PC-9 (cell line): ENCODE results near the gene NDRG2. TPM values are rescaled to one million over a fixed set of nuclear protein-coding genes. Genes with fewer than 3 reads are reported as not detected.

ENCODE experiments used
- BruUV-seq: library from RNA; stranded (reverse); fragments of 400-500 nt; replicated peaks from 2 replicates; lab custom pipeline; 2021; lab: Mats Ljungman, UMichigan
- CTCF ChIA-PET: fragments of 300-600 bp; sonication (Branson Sonifier 250); formaldehyde crosslinking; loops from one replicate; lab custom pipeline; 2022; ENCODE audit warnings: antibody characterized with exemption; lab: Charles Lee
- POLR2A ChIA-PET: fragments of 300-600 bp; sonication (Branson Sonifier 250); formaldehyde crosslinking; loops from one replicate; lab custom pipeline; 2022; ENCODE audit warnings: antibody characterized with exemption; ENCODE audit not compliant: unreplicated experiment; lab: Charles Lee
- DNase-seq, 2 experiments: peaks; one replicate each; pipeline versions ENCODE4 v3.0.0 to v3.0.0-alpha.2; 2015 to 2022; ENCODE audit warnings: mixed read lengths in 1 of 2
- H2AFZ ChIP-seq: fragments of 200-600 bp; sonication (generic); 2 replicates; pipeline ENCODE4 v1.8.1; 2017; ENCODE audit warnings: antibody characterized with exemption
- H3F3A ChIP-seq: fragments of 200-600 bp; sonication (generic); 2 replicates; pipeline ENCODE4 v1.8.1; 2017; ENCODE audit warnings: antibody characterized with exemption, mild to moderate bottlenecking, low read depth; ENCODE audit not compliant: insufficient read depth
- H3K27ac ChIP-seq: fragments of 200-600 bp; sonication (generic); 2 replicates; pipeline ENCODE4 v1.6.1; 2016; ENCODE audit warnings: mixed run types
- H3K27me3 ChIP-seq: fragments of 200-600 bp; sonication (generic); 2 replicates; pipeline ENCODE4 v1.6.1; 2016; ENCODE audit warnings: low read depth, mixed run types; ENCODE audit not compliant: insufficient read depth
- H3K36me3 ChIP-seq: fragments of 200-600 bp; sonication (generic); 2 replicates; pipeline ENCODE4 v1.6.1; 2016; ENCODE audit warnings: low read depth, mixed run types
- H3K4me1 ChIP-seq: fragments of 200-600 bp; sonication (generic); replicated peaks from 2 replicates; pipeline ENCODE4 v1.6.1; 2016; ENCODE audit warnings: mixed run types; ENCODE audit not compliant: insufficient read depth
- H3K4me2 ChIP-seq: fragments of 200-600 bp; sonication (generic); 2 replicates; pipeline ENCODE4 v1.6.1; 2017; ENCODE audit warnings: mixed run types
- H3K4me3 ChIP-seq: fragments of 200-600 bp; sonication (generic); 2 replicates; pipeline ENCODE4 v1.6.1; 2016; ENCODE audit warnings: mixed run types
- H3K79me2 ChIP-seq: fragments of 200-600 bp; sonication (generic); 2 replicates; pipeline ENCODE4 v1.6.1; 2017; ENCODE audit warnings: low read depth, mixed run types
- H3K9me2 ChIP-seq: fragments of 200-600 bp; sonication (generic); 2 replicates; pipeline ENCODE4 v1.8.1; 2017; ENCODE audit warnings: mild to moderate bottlenecking; ENCODE audit not compliant: insufficient read depth
- H3K9me3 ChIP-seq: fragments of 200-600 bp; sonication (generic); 2 replicates; pipeline ENCODE4 v1.8.1; 2016; ENCODE audit warnings: low read depth; ENCODE audit not compliant: insufficient read depth
- H4K20me1 ChIP-seq: fragments of 200-600 bp; sonication (generic); 2 replicates; pipeline ENCODE4 v1.8.1; 2017; ENCODE audit not compliant: insufficient read depth
- EZH2 ChIP-seq: fragments of 200-600 bp; sonication (generic); IDR thresholded peaks from 2 replicates; pipeline ENCODE4 v1.8.0; 2017; ENCODE audit warnings: antibody characterized with exemption, low read depth
- intact Hi-C: fragments of 100-400 bp; cut with micrococcal nuclease; formaldehyde crosslinking; loops from one replicate; pipeline ENCODE4 v1.10.0; 2022; ENCODE audit not compliant: unreplicated experiment
- total RNA-seq: library from RNA; stranded (reverse); gene quantifications from 2 replicates; pipeline ENCODE4 v1.2.3, GENCODE V29; 2021
- TF ChIP-seq, protein P1 (sequence below): fragments of 200-600 bp; sonication (generic); conservative IDR thresholded peaks from 2 replicates; pipeline ENCODE4 v1.6.1; 2017; ENCODE audit warnings: mixed run types, antibody characterized with exemption, mild to moderate bottlenecking, moderate library complexity

NDRG2 gene
- total RNA-seq, 1 experiment from 2014 or later, result 12.2 TPM

DNA sequence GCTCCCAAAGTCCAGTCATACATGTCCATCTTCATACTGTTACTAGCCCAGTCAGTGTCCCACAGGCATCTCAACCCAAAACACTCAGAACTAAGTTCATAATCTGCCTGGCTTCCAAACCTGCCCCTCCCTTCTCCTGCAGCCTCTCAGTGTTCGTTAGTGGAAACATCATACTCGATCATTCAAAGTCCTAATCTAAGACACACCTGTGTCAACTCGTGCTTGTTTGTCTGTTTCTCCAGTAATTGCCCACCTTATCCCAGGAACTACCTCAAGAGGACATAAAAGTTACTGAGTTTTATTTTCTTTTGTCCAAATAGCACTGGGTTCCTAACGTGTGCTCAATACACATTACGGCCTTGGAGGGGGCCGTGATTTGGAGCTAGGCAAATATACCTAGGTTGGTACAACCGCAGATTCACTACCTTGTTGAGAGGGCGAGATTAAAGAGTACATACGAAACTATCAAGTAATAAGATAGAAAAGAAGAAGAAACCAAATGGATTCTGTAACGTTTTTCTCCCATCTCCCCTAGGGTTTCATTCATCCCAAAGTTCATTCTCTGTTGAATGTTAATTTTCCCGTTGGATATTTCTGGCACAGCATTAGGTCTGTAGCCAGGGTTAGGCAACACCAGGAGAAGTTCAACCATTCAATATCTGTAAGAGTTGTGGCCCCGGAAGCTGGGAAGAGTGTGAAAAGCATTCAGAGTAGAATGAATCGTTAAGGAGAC lies 35.9 kb upstream of the NDRG2 start:
- Histone ChIP-seq H3K79me2 (no peaks in the 10 kb centered on the region), H3F3A (no peaks in the 10 kb centered on the region), H3K9me3 (no peaks in the 10 kb centered on the region), H3K4me3 (no peak overlapping the region), H3K27me3 (no peaks in the 10 kb centered on the region), H3K9me2 (no peaks in the 10 kb centered on the region), H3K27ac (no peak overlapping the region), H4K20me1 (no peaks in the 10 kb centered on the region), H3K36me3 (no peaks in the 10 kb centered on the region), H2AFZ (no peak overlapping the region), H3K4me1 (no peaks in the 10 kb centered on the region), H3K4me2 (no peak overlapping the region)
- CTCF ChIA-PET, result no interaction called here
- intact Hi-C loops, result loop anchor here (10.0 kb wide), 1 partner anchor 46 kb away; no protein-coding TSS in a partner anchor
- POLR2A ChIA-PET, result no interaction called here
- no peak for DNase-seq
- BruUV-seq, result no TSS peak
- TF ChIP-seq, protein P1, sequence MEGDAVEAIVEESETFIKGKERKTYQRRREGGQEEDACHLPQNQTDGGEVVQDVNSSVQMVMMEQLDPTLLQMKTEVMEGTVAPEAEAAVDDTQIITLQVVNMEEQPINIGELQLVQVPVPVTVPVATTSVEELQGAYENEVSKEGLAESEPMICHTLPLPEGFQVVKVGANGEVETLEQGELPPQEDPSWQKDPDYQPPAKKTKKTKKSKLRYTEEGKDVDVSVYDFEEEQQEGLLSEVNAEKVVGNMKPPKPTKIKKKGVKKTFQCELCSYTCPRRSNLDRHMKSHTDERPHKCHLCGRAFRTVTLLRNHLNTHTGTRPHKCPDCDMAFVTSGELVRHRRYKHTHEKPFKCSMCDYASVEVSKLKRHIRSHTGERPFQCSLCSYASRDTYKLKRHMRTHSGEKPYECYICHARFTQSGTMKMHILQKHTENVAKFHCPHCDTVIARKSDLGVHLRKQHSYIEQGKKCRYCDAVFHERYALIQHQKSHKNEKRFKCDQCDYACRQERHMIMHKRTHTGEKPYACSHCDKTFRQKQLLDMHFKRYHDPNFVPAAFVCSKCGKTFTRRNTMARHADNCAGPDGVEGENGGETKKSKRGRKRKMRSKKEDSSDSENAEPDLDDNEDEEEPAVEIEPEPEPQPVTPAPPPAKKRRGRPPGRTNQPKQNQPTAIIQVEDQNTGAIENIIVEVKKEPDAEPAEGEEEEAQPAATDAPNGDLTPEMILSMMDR, result no peak
- TF ChIP-seq EZH2, result no peak

DNA sequence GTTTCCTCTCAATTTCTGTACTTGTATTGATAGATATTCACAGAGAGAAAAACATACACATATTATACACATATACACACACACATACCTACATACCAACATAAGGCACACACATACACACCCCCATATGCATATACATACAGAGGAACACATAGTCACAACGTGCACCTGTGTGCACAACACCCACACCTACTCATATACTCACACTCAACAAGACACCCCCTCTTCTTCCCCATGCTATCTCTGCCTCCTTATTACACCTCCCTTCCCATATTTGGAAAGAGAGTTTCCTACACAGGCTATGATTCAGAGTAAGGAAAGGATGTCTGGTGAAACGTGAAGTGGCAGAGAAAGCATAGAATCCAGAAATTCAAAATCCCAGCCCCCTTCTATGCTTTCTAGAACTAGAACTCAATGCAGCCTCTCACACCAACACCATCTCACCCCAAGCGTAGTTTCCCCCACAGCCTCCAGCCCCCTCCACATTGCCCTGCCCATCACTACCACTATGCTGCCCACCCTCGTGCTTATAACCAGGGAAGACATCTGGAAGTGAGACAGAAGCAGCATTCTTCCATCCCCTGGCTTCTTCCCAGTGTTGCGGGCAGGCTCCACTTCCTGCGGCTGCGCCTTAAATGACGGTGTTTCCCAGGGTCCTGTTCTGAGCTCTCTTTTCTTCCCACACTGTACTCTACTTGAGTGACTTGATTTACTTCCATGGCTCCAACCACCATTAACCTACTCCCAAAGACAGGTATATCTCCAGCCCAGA lies 35.2 kb upstream of the NDRG2 start:
- ChIA-PET POLR2A (no interaction called here), CTCF (no interaction called here)
- DNase-seq, result no peak

DNA sequence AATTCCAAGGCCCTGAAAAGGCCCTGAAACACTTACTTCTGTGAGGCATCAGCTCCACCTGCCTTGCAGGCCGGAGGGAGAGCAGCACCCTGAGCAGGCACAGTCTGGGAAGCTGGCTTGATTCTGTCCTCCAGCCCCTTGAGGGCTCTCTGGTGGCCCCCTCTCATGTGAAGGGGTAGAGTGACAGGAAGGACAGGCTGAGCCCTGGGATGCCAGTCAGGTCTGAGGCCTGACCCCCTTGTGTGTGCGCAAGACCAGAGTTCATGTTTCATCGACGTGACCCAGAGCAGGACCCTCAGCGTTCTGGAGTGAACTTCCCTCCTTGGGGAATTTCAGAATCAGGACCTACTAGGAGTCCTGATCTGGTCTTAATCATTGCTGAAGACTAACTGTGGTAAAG lies 34.0 kb upstream of the NDRG2 start:
- Histone ChIP-seq H3K79me2 (no peaks in the 10 kb centered on the region), H3F3A (no peaks in the 10 kb centered on the region), H3K27me3 (no peaks in the 10 kb centered on the region), H4K20me1 (no peaks in the 10 kb centered on the region), H3K4me2 (no peak overlapping the region), H3K27ac (no peak overlapping the region), H2AFZ (no peak overlapping the region), H3K4me1 (no peaks in the 10 kb centered on the region), H3K4me3 (no peak overlapping the region), H3K9me2 (no peaks in the 10 kb centered on the region), H3K36me3 (no peaks in the 10 kb centered on the region), H3K9me3 (no peaks in the 10 kb centered on the region)
- no peak for TF ChIP-seq EZH2
- TF ChIP-seq, protein P1, result no peak
- ChIA-PET CTCF (interaction anchor here (0.5 kb wide), 1 partner anchor 220 kb away, joined by 3 read pairs; no protein-coding TSS in a partner anchor), POLR2A (no interaction called here)
- BruUV-seq, result no TSS peak
- intact Hi-C loops, result no loop called here
- DNase-seq, result no peak

More for the DNA sequence above, 35.2 kb upstream of the NDRG2 start:
- Histone ChIP-seq H3K27ac (no peak overlapping the region), H3K9me2 (no peaks in the 10 kb centered on the region), H3K9me3 (no peaks in the 10 kb centered on the region), H2AFZ (no peak overlapping the region), H3F3A (no peaks in the 10 kb centered on the region), H3K79me2 (no peaks in the 10 kb centered on the region), H4K20me1 (no peaks in the 10 kb centered on the region), H3K4me3 (no peak overlapping the region), H3K27me3 (no peaks in the 10 kb centered on the region), H3K4me1 (no peaks in the 10 kb centered on the region), H3K4me2 (no peak overlapping the region), H3K36me3 (no peaks in the 10 kb centered on the region)
- intact Hi-C loops, result loop anchor here (10.0 kb wide), 1 partner anchor 45 kb away; no protein-coding TSS in a partner anchor
- BruUV-seq, result no TSS peak
- TF ChIP-seq, protein P1, result no peak
- no peak for TF ChIP-seq EZH2
